Activated CD8-positive, alpha-beta memory T cell treated with anti-CD3 and anti-CD28 coated beads for 1 hour (primary cell): ENCODE results near the gene ELK3.
"Not testable (repeated sequence)": the region's sequence is repeated elsewhere in the genome, so short reads cannot be mapped to it uniquely, and the experiment has no call there.

Source experiments
- DNase-seq, 2 donors: peaks; one replicate each; pipeline ENCODE4 v3.0.0-alpha.2; 2020; ENCODE audit warnings: low read depth in 1 of 2; ENCODE audit errors: extremely low read depth in 1 of 2

Gene ELK3

GRCh38 chr12:96303653-96304052, 109.5 kb downstream of the ELK3 start:
- no peak for DNase-seq

- DNase-seq = no peak
Measured at GRCh38 chr12:96305665-96306064, 111.5 kb downstream of the ELK3 start.

DNA sequence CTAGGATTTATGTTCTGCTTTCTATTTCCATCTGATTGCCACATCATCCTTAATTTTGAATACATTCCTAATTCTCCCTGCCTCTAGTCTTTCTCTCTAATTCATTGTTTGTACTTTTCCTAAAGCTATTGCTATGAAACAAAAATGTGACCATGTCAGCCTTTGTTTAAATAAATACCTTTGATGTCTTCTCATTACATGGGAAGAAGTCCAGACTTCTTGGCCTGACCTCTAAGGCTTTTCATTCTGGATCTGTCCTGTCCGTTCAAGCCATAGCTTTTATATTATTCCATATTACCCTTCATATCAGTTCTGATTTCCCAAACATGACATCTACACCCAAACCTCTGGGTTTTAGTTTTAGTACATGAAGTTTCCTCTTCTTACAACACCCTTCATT, 114.7 kb downstream of the ELK3 start:
- DNase-seq = no peak

DNA sequence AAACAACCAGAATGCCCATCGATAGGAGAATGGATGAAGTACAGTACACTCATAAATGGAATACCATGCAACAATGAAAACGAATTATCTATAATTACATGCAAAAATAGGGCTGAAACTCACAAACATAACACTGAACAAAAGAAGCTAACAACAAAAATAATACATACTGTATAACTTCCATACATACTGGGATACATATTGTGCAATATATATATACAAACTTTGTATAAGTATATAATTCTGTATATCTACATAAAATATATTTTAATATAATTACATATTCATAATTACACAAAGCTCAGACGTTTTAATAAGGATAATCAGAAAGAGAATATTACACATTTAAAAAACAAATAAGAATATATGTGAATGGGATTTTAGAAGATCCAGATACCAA, 115.9 kb downstream of the ELK3 start:
- no peak for DNase-seq

DNA sequence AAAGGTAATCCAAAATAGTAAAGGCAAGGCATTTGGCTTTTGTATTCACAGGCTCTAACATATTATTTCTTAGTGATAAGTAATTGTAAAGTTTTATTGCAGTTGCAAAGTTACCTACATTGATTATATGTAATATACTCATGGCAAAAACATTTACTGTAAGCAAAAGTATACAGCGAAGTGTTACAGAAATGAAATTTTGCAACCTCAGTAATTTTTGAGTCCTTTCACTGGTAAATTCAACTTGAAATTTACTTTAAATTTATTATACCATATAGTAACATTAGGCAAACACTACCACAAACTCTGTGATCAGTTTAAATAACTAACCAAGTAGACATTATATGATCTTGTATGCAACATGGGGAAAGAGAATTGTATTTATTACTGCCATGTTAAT, 117.0 kb downstream of the ELK3 start:
- no peak for DNase-seq

GRCh38 chr12:96313606-96314005, 119.4 kb downstream of the ELK3 start:
- DNase-seq = no peak

DNA sequence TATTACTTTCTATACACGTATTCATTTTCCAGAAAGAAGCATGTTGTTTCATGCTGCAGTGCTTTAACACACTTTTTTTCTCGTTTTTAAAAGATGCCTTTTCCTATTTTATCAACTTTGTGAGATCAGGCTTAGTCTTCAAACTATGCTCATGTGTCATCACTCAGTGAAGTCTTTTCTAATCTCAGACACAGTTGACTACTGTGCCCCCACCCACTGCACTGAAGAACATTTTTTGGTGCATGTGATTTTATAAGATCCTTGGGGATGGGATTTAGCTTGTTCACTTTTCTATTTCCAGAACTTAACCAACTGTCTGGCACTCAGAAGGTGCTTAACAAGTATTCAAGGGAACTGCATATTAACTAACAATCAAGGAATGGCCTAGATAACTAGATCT, 120.5 kb downstream of the ELK3 start:
- no peak for DNase-seq

GRCh38 chr12:96315741-96316481, 121.7 kb downstream of the ELK3 start:
- not testable (repeated sequence) for DNase-seq

DNA sequence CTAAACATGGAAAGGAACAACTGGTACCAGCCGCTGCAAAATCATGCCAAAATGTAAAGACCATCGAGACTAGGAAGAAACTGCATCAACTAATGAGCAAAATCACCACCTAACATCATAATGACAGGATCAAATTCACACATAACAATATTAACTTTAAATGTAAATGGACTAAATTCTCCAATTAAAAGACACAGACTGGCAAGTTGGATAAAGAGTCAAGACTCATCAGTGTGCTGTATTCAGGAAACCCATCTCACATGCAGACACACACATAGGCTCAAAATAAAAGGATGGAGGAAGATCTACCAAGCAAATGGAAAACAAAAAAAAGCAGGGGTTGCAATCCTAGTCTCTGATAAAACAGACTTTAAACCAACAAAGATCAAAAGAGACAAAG, 123.6 kb downstream of the ELK3 start:
- DNase-seq = not testable (repeated sequence)
